Tibial artery (tissue), 4 donors: Measurements from ENCODE around the gene KDM4B.

Experiments used
- DNase-seq, 2 donors: peaks; one replicate each; pipeline ENCODE4 v3.0.0-alpha.2; 2019
- H3K27ac ChIP-seq, 2 donors: fragments of 200-600 bp; sonication (generic) in 1 of 2; 1 replicate in 1 of 2; 2 replicates in 1 of 2; pipeline ENCODE4 v1.5.1; 2018 to 2019; ENCODE audit warnings: mild to moderate bottlenecking in 1 of 2
- H3K27me3 ChIP-seq, 2 donors: fragments of 200-600 bp; sonication (generic) in 1 of 2; one replicate each; pipeline versions ENCODE4 v1.5.1 to v1.6.0; 2016 to 2019
- H3K36me3 ChIP-seq, 3 donors: fragments of 200-600 bp; sonication (generic) in 2 of 3; one replicate each; pipeline ENCODE4 v1.5.1; 2016 to 2019; ENCODE audit warnings: mild to moderate bottlenecking in 2 of 3
- H3K4me1 ChIP-seq, 4 donors: fragments of 200-600 bp; sonication (generic) in 2 of 4; 1 replicate in 3 of 4; 2 replicates in 1 of 4; pipeline ENCODE4 v1.5.1; 2016 to 2019
- H3K4me3 ChIP-seq, 2 donors: fragments of 200-600 bp; sonication (generic) in 1 of 2; 1 replicate in 1 of 2; 2 replicates in 1 of 2; pipeline ENCODE4 v1.5.1; 2018 to 2019; ENCODE audit warnings: mild to moderate bottlenecking in 2 of 2
- H3K9me3 ChIP-seq, 3 donors: fragments of 200-600 bp; sonication (generic) in 1 of 3; one replicate each; pipeline ENCODE4 v1.5.1; 2016 to 2019
- CTCF ChIP-seq, 2 experiments: fragments of 200-600 bp in 1 of 2; fragments of 450-650 bp in 1 of 2; IDR thresholded peaks; one replicate each; pipeline ENCODE4 v1.5.1; 2017 to 2019; ENCODE audit warnings: antibody characterized with exemption in 2 of 2, mild to moderate bottlenecking in 1 of 2, moderate library complexity in 1 of 2
- intact Hi-C: fragments of 100-400 bp; cut with DNase I; formaldehyde crosslinking; loops from one replicate; pipeline ENCODE4 v1.15.0; 2023; ENCODE audit warnings: low total_unique reads

KDM4B gene

GRCh38 chr19:5017235-5017634, 48.3 kb downstream of the KDM4B start:
- Histone ChIP-seq H3K36me3 (peaks cover 16 to 40% (median 25%) of the 10 kb centered on the region in 3 donors), H3K4me1 (peaks cover 0 to 4% (median 0%) of the 10 kb centered on the region in 4 donors), H3K27me3 (no peaks in the 10 kb centered on the region), H3K9me3 (no peaks in the 10 kb centered on the region), H3K27ac (no peak overlapping the region), H3K4me3 (no peak overlapping the region)
- no peak for DNase-seq
- TF ChIP-seq CTCF (IDR thresholded peaks at IDR 0.05): no peak
- intact Hi-C loops: no loop called here

DNA sequence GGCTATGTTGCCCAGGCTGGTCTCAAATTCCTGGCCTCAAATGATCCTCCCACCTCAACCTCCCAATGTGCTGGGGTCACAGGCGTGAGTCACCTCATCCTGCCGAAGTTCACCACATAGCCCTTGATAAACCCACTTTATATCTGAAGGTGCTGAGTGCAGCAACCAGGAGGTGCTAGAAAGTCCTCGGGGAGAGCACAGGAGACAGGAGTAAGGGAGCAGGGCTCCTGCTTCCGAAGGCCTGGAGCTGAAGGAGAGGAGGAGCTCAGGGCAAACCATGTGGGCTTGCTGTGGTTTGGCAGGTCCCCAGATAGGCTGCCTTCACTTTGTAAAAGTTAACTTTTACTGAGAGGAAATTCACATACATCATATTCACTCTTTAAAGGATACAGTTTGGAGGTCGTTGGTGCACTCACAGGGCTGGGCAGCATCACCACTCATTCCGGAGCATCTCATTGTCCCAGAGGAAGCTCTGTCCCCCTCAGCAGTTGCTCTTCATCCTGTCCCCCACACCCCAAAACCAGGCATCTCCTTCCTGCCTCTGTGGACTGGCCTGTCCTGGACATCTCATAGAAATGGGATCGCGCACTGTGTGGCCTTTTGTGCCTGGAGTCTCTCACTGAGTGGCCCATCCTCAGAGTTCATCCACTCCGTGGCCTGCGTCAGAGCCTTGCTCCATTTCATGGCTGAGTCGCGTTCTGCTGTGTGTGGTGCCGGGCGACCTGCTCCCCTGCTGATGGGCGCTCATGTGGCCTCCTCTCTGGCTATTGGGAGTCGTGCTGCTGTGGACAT, 49.5 kb downstream of the KDM4B start:
- no peak overlapping the region for H3K27ac ChIP-seq
- DNase-seq: no peak
- H3K36me3 ChIP-seq: peaks cover 16 to 38% (median 25%) of the 10 kb centered on the region in 3 donors
- intact Hi-C loops: no loop called here
- peaks cover 0 to 15% (median 3%) of the 10 kb centered on the region in 4 donors for H3K4me1 ChIP-seq
- no peaks in the 10 kb centered on the region for H3K27me3 ChIP-seq
- TF ChIP-seq CTCF (IDR thresholded peaks at IDR 0.05): no peak
- H3K9me3 ChIP-seq: no peaks in the 10 kb centered on the region
- H3K4me3 ChIP-seq: no peak overlapping the region

DNA sequence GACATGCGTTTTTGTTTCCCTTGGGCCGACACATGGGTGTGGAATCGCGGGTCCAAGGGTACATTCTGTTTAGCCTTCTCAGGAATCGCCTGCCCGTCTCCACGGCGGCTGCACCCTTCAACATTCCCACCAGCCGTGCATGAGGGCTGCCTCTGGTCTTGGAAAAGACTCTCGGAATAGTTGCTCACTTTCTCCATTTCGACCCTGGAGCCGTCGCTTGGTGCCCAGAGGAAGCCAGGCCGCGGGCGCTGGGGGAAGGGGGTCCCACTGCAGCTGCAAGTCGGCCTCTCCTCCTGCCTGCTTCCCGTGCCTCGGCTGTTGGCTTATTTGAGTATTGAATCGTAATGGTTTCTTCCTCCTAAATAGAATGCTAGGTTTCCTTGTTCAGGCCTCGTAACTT, 51.5 kb downstream of the KDM4B start:
- H3K27ac ChIP-seq: no peak overlapping the region
- intact Hi-C loops: no loop called here
- no peak overlapping the region for H3K4me3 ChIP-seq
- peaks cover 16 to 36% (median 25%) of the 10 kb centered on the region in 3 donors for H3K36me3 ChIP-seq
- H3K4me1 ChIP-seq: peaks cover 0 to 21% (median 4%) of the 10 kb centered on the region in 4 donors
- DNase-seq: no peak
- TF ChIP-seq CTCF (IDR thresholded peaks at IDR 0.05): no peak
- no peaks in the 10 kb centered on the region for H3K9me3 ChIP-seq
- H3K27me3 ChIP-seq: no peaks in the 10 kb centered on the region

GRCh38 chr19:5021046-5021445, 52.1 kb downstream of the KDM4B start:
- Histone ChIP-seq H3K27me3 (no peaks in the 10 kb centered on the region), H3K4me3 (no peak overlapping the region), H3K27ac (no peak overlapping the region), H3K4me1 (peaks cover 0 to 21% (median 4%) of the 10 kb centered on the region in 4 donors), H3K9me3 (no peaks in the 10 kb centered on the region), H3K36me3 (peaks cover 13 to 29% (median 25%) of the 10 kb centered on the region in 3 donors)
- DNase-seq: no peak
- no peak for TF ChIP-seq CTCF (IDR thresholded peaks at IDR 0.05)
- intact Hi-C loops: no loop called here

DNA sequence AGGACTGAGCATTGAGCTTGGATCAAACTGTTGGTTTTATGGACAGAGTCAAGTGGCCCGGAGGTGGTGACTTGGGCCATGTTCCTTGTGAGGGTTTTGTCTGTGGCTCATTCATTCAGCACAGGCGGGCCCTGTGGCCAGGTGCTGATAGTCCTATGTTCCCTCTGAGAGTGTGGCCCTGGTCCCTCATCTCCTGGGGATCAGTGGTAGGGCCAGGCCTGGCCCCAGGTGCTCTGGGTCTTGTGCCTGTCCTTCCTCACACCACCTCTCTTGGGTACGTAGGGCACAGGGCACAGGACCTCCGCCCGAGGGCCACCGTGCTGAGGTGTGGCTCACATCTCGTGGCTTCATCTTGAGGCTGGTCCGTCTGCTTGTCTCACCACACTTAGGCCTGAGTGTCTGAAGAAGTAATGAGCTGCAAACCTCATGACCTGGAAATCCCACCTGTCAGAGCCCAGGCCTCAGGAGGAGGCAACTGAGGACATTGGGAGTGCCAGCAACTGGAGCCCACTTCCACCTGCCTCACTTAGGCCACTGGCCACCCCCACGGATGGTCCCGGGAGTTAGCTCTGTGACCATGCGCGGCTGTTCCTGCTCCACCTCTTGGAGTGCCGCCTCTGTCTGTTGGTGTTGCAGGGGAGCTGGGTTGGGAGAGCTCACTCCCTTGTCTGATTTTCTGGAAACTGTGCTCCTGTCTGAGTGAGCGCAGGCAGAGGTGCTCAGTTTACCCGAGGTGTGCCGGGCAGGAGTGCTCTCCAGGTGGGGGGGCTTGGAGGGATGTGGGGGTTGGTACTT, 53.4 kb downstream of the KDM4B start:
- Histone ChIP-seq H3K27ac (no peak overlapping the region), H3K4me3 (no peak overlapping the region), H3K36me3 (peaks cover under 1 to 17% (median 13%) of the 10 kb centered on the region in 3 donors), H3K27me3 (no peaks in the 10 kb centered on the region), H3K9me3 (no peaks in the 10 kb centered on the region), H3K4me1 (peaks cover 0 to 29% (median 8%) of the 10 kb centered on the region in 4 donors)
- intact Hi-C loops: no loop called here
- no peak for DNase-seq
- no peak for TF ChIP-seq CTCF (IDR thresholded peaks at IDR 0.05)
